Activated naive CD8-positive, alpha-beta T cell (primary cell): ENCODE measurements around the gene RBM33.
"Not testable (repeated sequence)": the region's sequence is repeated elsewhere in the genome, so short reads cannot be mapped to it uniquely, and the experiment has no call there.

Source experiments
- H3K27ac Mint-ChIP-seq: one replicate; pipeline ENCODE4 v1.8.0; 2021; ENCODE audit warnings: mixed read lengths
- H3K27me3 Mint-ChIP-seq: one replicate; pipeline ENCODE4 v1.8.0; 2021; ENCODE audit warnings: mixed read lengths
- H3K36me3 Mint-ChIP-seq: one replicate; pipeline ENCODE4 v1.8.0; 2021; ENCODE audit warnings: mixed read lengths
- H3K4me1 Mint-ChIP-seq: one replicate; pipeline ENCODE4 v1.8.0; 2021; ENCODE audit warnings: low read depth, mixed read lengths
- H3K4me3 Mint-ChIP-seq: one replicate; pipeline ENCODE4 v1.8.0; 2021; ENCODE audit warnings: mild to moderate bottlenecking, mixed read lengths
- H3K9me3 Mint-ChIP-seq: one replicate; pipeline ENCODE4 v1.8.0; 2021; ENCODE audit warnings: low read depth, mixed read lengths

RBM33 gene

DNA sequence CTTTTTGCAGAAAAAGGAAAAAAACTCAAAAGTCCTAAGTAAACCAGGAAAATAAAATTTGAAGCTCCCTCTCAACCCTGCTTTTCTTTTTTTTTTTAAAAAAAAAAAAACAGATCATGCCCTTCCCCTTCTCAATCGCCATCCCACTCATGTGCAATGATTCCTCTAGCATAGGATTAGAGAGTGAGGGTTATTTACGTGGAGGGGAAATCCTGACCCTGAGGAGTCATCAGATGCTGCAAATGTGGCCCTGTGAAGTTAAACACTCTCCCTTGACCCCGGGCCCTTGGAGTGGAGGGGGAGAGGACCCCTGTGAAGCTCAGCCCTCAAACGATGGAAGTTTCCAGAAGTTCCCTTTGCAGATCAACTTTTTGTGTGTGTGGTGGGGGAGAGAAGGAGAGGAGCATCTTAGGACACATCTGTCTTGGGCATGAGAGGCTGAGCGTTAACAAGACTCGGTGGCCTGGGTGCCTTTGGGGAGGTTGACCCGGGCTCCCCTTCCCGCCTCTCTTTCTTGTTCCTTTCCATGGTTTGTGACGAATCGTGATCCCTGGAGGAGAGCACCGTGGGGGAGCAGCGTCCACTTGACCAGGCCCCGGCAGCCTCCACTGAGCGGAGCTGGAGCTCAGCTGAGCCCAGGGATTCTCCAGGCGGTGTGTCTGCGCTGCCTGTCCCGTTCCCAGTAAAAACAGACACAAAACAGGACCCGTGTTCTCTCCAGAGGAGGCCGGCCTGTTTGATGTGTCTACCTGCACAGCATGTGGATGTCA lies 169.3 kb downstream of the RBM33 start:
- H3K36me3 Mint-ChIP-seq, result no peaks in the 10 kb centered on the region
- no peak overlapping the region for H3K4me3 Mint-ChIP-seq
- no peaks in the 10 kb centered on the region for H3K9me3 Mint-ChIP-seq
- peaks cover 34% of the 10 kb centered on the region for H3K27me3 Mint-ChIP-seq
- H3K27ac Mint-ChIP-seq, result no peak overlapping the region
- H3K4me1 Mint-ChIP-seq, result peaks cover 23% of the 10 kb centered on the region

GRCh38 chr7:155814316-155815276 lies 170.1 kb downstream of the RBM33 start:
- Mint-ChIP-seq H3K27me3 (peaks cover 30% of the 10 kb centered on the region), H3K27ac (no peak overlapping the region), H3K36me3 (no peaks in the 10 kb centered on the region), H3K4me3 (no peak overlapping the region), H3K4me1 (peaks cover 20% of the 10 kb centered on the region), H3K9me3 (no peaks in the 10 kb centered on the region)

GRCh38 chr7:155815332-155816191 lies 171.1 kb downstream of the RBM33 start:
- no peak overlapping the region for H3K27ac Mint-ChIP-seq
- H3K9me3 Mint-ChIP-seq, result no peaks in the 10 kb centered on the region
- H3K4me3 Mint-ChIP-seq, result no peak overlapping the region
- H3K27me3 Mint-ChIP-seq, result peaks cover 29% of the 10 kb centered on the region
- peaks cover 20% of the 10 kb centered on the region for H3K4me1 Mint-ChIP-seq
- no peaks in the 10 kb centered on the region for H3K36me3 Mint-ChIP-seq

- H3K27ac Mint-ChIP-seq, result no peak overlapping the region
- H3K27me3 Mint-ChIP-seq, result peaks cover 24% of the 10 kb centered on the region
- H3K4me3 Mint-ChIP-seq, result no peak overlapping the region
- no peaks in the 10 kb centered on the region for H3K9me3 Mint-ChIP-seq
- H3K4me1 Mint-ChIP-seq, result peaks cover 14% of the 10 kb centered on the region
- no peaks in the 10 kb centered on the region for H3K36me3 Mint-ChIP-seq
Measured at GRCh38 chr7:155816192-155816508, 171.7 kb downstream of the RBM33 start.

DNA sequence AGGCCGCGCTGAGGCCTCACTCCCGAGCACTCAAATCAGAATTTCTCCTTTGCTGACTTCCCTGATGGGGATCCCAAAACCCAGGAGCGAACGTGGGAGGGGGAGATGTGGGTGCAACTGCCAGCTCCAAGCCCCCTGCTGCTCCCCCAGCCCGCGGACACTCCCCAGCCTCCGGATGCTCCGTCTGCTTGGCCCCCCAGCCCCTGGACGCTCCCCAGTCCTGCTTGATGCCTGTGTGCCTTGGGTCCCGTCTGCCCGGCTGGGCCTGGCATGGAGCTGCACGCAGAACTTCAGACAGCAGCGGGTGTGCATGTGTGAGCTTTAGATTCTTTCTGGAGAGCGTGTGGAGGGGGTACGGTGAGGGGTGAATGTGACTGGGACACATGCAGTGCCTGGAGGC lies 172.5 kb downstream of the RBM33 start:
- no peaks in the 10 kb centered on the region for H3K36me3 Mint-ChIP-seq
- H3K4me1 Mint-ChIP-seq, result peaks cover 7% of the 10 kb centered on the region
- peaks cover 16% of the 10 kb centered on the region for H3K27me3 Mint-ChIP-seq
- H3K9me3 Mint-ChIP-seq, result no peaks in the 10 kb centered on the region
- H3K27ac Mint-ChIP-seq, result no peak overlapping the region
- H3K4me3 Mint-ChIP-seq, result no peak overlapping the region

DNA sequence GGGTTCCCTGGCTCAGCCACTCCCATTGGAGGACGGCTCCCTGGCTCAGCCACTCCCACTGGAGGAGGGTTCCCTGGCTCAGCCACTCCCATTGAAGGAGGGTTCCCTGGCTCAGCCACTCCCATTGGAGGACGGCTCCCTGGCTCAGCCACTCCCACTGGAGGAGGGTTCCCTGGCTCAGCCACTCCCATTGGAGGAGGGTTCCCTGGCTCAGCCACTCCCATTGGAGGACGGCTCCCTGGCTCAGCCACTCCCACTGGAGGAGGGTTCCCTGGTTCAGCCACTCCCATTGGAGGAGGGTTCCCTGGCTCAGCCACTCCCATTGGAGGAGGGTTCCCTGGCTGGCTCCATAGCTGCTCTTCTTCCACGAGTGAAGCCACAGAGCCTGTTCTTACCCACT lies 173.1 kb downstream of the RBM33 start:
- not testable (repeated sequence) for H3K4me1 Mint-ChIP-seq, H3K9me3 Mint-ChIP-seq, H3K4me3 Mint-ChIP-seq, H3K27ac Mint-ChIP-seq, H3K36me3 Mint-ChIP-seq
- H3K27me3 Mint-ChIP-seq, result peaks cover 15% of the 10 kb centered on the region

GRCh38 chr7:155818154-155818819 lies 173.8 kb downstream of the RBM33 start:
- no peak overlapping the region for H3K4me3 Mint-ChIP-seq
- no peaks in the 10 kb centered on the region for H3K9me3 Mint-ChIP-seq
- no peak overlapping the region for H3K27ac Mint-ChIP-seq
- no peaks in the 10 kb centered on the region for H3K36me3 Mint-ChIP-seq
- H3K4me1 Mint-ChIP-seq, result peaks cover 4% of the 10 kb centered on the region
- H3K27me3 Mint-ChIP-seq, result peaks cover 12% of the 10 kb centered on the region

DNA sequence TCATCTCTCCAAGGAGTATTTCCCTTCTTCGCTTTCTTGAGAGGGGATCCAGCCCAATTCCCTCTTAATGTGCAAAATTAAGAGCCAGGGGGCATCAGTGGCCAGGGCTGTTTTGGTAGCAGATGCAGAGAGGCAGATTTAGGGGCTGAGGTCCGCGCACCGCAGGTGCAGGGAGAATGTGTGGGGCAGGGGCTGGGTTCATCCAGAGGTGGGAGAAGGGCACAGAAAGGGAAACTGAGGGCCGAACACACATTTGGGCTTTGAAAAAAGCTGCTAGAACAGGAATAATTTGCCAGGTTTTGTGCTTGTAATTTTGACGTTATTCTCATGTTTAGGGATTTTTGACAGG lies 174.3 kb downstream of the RBM33 start:
- peaks cover 11% of the 10 kb centered on the region for H3K27me3 Mint-ChIP-seq

DNA sequence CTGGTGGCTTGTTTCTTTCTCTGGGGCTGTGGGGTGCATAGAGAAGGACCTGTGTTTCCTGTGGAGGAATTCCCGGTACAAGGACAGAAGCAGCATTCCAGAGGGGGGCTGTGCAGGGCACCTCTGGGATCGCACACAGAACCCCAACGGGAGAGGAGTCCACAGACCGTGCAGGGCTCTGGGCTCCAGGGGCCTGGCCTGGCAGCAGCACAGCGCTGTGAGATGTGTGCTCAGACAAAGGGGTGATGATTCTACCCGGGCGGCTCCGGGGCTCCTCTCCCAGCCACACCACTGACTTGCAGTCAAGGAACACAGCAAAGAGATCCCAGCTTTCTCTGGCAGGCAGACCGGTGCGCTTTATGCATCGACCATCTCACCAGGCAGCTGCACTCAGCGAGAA lies 174.7 kb downstream of the RBM33 start:
- H3K36me3 Mint-ChIP-seq, result no peaks in the 10 kb centered on the region
- peaks cover 4% of the 10 kb centered on the region for H3K4me1 Mint-ChIP-seq
- no peak overlapping the region for H3K27ac Mint-ChIP-seq
- H3K9me3 Mint-ChIP-seq, result no peaks in the 10 kb centered on the region
- H3K27me3 Mint-ChIP-seq, result peaks cover 9% of the 10 kb centered on the region
- H3K4me3 Mint-ChIP-seq, result no peak overlapping the region

More for the DNA sequence above, 174.3 kb downstream of the RBM33 start:
- Mint-ChIP-seq H3K4me3 (no peak overlapping the region), H3K9me3 (no peaks in the 10 kb centered on the region), H3K36me3 (no peaks in the 10 kb centered on the region), H3K27ac (no peak overlapping the region), H3K4me1 (peaks cover 4% of the 10 kb centered on the region)

DNA sequence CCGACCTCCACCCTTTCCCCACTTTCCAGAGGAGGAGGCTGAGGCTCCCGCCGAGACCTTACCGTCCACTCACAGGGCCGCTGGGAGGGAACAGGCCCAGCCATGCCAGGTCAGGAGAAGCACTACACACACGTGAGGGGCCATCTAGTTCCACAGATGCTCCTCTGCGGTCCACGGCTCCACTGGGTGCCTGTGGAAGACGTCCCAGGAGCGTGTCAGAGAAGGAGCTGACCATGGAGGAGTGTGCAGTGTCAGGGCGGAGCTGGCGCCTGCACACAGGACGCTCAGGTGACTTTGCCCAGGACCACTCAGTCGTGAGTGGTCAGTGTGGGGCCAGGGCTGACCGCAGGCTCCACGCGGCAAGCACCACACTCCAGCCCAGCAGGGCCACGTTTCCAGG lies 175.8 kb downstream of the RBM33 start:
- Mint-ChIP-seq H3K27ac (no peak overlapping the region), H3K9me3 (no peaks in the 10 kb centered on the region), H3K27me3 (peaks cover 9% of the 10 kb centered on the region), H3K36me3 (no peaks in the 10 kb centered on the region), H3K4me1 (peaks cover 4% of the 10 kb centered on the region), H3K4me3 (no peak overlapping the region)

DNA sequence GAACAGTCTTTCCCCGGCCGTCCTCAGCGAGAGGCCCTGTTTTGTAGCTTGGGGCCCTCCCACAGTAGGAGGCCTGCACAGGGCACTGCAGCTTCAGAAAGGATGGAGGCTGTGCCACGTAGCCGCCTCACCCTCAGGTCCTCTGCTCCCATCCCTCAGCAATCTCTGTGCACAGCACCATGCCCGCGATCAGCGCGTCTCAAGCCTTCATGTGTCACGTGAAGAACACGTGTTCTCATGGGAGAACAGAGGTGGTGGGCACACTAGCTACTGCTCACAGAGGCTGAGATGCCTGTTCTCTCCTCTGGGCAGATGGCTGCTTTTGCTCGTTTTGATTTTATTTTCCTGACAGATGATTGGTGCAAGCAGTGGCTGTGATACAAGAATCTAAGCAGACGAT lies 176.3 kb downstream of the RBM33 start:
- no peaks in the 10 kb centered on the region for H3K9me3 Mint-ChIP-seq
- H3K27ac Mint-ChIP-seq, result no peak overlapping the region
- H3K36me3 Mint-ChIP-seq, result no peaks in the 10 kb centered on the region
- no peaks in the 10 kb centered on the region for H3K4me1 Mint-ChIP-seq
- H3K4me3 Mint-ChIP-seq, result no peak overlapping the region
- peaks cover 5% of the 10 kb centered on the region for H3K27me3 Mint-ChIP-seq

GRCh38 chr7:155821851-155822250 lies 177.4 kb downstream of the RBM33 start:
- H3K27me3 Mint-ChIP-seq, result peaks cover 5% of the 10 kb centered on the region
- H3K36me3 Mint-ChIP-seq, result no peaks in the 10 kb centered on the region
- no peak overlapping the region for H3K27ac Mint-ChIP-seq
- H3K9me3 Mint-ChIP-seq, result no peaks in the 10 kb centered on the region
- no peaks in the 10 kb centered on the region for H3K4me1 Mint-ChIP-seq
- no peak overlapping the region for H3K4me3 Mint-ChIP-seq

GRCh38 chr7:155824227-155824886 lies 179.9 kb downstream of the RBM33 start:
- Mint-ChIP-seq H3K27ac (no peak overlapping the region), H3K4me3 (no peak overlapping the region), H3K27me3 (peaks cover 9% of the 10 kb centered on the region), H3K36me3 (no peaks in the 10 kb centered on the region), H3K9me3 (no peaks in the 10 kb centered on the region), H3K4me1 (no peaks in the 10 kb centered on the region)

DNA sequence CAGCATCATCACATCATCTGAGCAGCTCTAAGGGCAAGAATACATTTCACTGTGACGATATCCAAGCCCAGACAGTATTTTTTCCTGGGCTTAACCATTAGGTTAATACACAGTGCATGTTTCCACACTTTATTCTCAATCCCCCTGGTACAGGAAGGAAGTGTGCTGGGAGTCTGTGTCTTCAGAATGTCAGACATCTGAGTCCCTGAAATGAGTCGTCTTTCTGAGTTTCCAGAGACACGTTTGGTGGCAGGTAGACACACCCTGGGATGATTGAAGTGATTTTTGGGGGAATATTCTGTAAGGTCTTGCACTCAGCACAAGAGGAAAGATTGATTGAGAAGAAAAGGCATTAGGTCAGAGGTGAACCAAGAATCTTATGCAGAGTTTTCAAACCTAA lies 180.9 kb downstream of the RBM33 start:
- Mint-ChIP-seq H3K27me3 (peaks cover 9% of the 10 kb centered on the region), H3K9me3 (no peaks in the 10 kb centered on the region), H3K4me1 (no peaks in the 10 kb centered on the region), H3K4me3 (no peak overlapping the region), H3K27ac (no peak overlapping the region), H3K36me3 (no peaks in the 10 kb centered on the region)
